HG02588 (cell line): ENCODE measurements around the gene GRK5.
"Not testable (repeated sequence)": the region's sequence is repeated elsewhere in the genome, so short reads cannot be mapped to it uniquely, and the experiment has no call there.

ENCODE experiments used
- ATAC-seq: cut with Tn5 transposase; IDR thresholded peaks from one replicate; pipeline ENCODE4 v1.9.1; 2021; ENCODE audit warnings: mild to moderate bottlenecking, moderate library complexity; ENCODE audit not compliant: unreplicated experiment

Gene GRK5

GRCh38 chr10:119272736-119273135 lies 65.4 kb downstream of the GRK5 start:
- ATAC-seq = no peak

- no peak for ATAC-seq
Measured at GRCh38 chr10:119273413-119273812, 66.0 kb downstream of the GRK5 start.

- no peak for ATAC-seq
Measured at GRCh38 chr10:119274519-119275045, 67.2 kb downstream of the GRK5 start.

- no peak for ATAC-seq
Measured at GRCh38 chr10:119275085-119275484, 67.7 kb downstream of the GRK5 start.

GRCh38 chr10:119276194-119276593 lies 68.8 kb downstream of the GRK5 start:
- ATAC-seq = not testable (repeated sequence)

GRCh38 chr10:119278126-119278709 lies 70.8 kb downstream of the GRK5 start:
- ATAC-seq = no peak

- no peak for ATAC-seq
Measured at GRCh38 chr10:119279441-119279840, 72.1 kb downstream of the GRK5 start.

GRCh38 chr10:119281581-119282071 lies 74.3 kb downstream of the GRK5 start:
- ATAC-seq = no peak

- ATAC-seq = no peak
Measured at GRCh38 chr10:119282446-119282845, 75.1 kb downstream of the GRK5 start.

GRCh38 chr10:119283387-119283786 lies 76.0 kb downstream of the GRK5 start:
- no peak for ATAC-seq

- peak; percentile 42 for ATAC-seq
Measured at GRCh38 chr10:119283818-119284217, 76.4 kb downstream of the GRK5 start.

- ATAC-seq = no peak
Measured at GRCh38 chr10:119284679-119285096, 77.3 kb downstream of the GRK5 start.

- no peak for ATAC-seq
Measured at GRCh38 chr10:119285495-119286267, 78.3 kb downstream of the GRK5 start.

- no peak for ATAC-seq
Measured at GRCh38 chr10:119286516-119286915, 79.1 kb downstream of the GRK5 start.

GRCh38 chr10:119286983-119287633 lies 79.7 kb downstream of the GRK5 start:
- no peak for ATAC-seq

- ATAC-seq = no peak
Measured at GRCh38 chr10:119288574-119289001, 81.2 kb downstream of the GRK5 start.

- no peak for ATAC-seq
Measured at GRCh38 chr10:119289227-119289920, 82.0 kb downstream of the GRK5 start.

- no peak for ATAC-seq
Measured at GRCh38 chr10:119290301-119291048, 83.1 kb downstream of the GRK5 start.

GRCh38 chr10:119291223-119291900 lies 84.0 kb downstream of the GRK5 start:
- ATAC-seq = no peak
